ENCODE results near the gene TNP2.

The TNP2 gene

GRCh38 chr16:11277607-11278337 lies 8.6 kb upstream of the TNP2 start:
- no peak for DNase-seq (ENCODE audit: low read depth, low spot score)

GRCh38 chr16:11276896-11277593 lies 7.9 kb upstream of the TNP2 start:
- DNase-seq (ENCODE audit: low read depth, low spot score): no peak

GRCh38 chr16:11276143-11276895 lies 7.2 kb upstream of the TNP2 start, which contains the start of gene PRM2:
TSS of gene PRM2 (minus strand) at chr16:11276480. CDS start at chr16:11276370, 110 bp downstream.
- no peak for DNase-seq (ENCODE audit: low read depth, low spot score)

GRCh38 chr16:11274964-11275363 lies 5.8 kb upstream of the TNP2 start:
- no peak for DNase-seq (ENCODE audit: low read depth, low spot score)

- no peak for DNase-seq (ENCODE audit: low read depth, low spot score)
These were observed 4.7 kb upstream of the TNP2 start for GRCh38 chr16:11273721-11274324.

- no peak for DNase-seq (ENCODE audit: low read depth, low spot score)
These were observed 4.0 kb upstream of the TNP2 start, which contains the start of gene PRM3 for GRCh38 chr16:11272921-11273720. TSS of gene PRM3 (minus strand) at chr16:11273629. CDS start at chr16:11273595, 34 bp downstream.

- no peak for DNase-seq (ENCODE audit: low read depth, low spot score)
These were observed 3.4 kb upstream of the TNP2 start for GRCh38 chr16:11272484-11272883.

- DNase-seq (ENCODE audit: low read depth, low spot score): no peak
These were observed 2.5 kb upstream of the TNP2 start for GRCh38 chr16:11271610-11272009.

- no peak for DNase-seq (ENCODE audit: low read depth, low spot score)
These were observed 1.6 kb upstream of the TNP2 start for GRCh38 chr16:11270602-11271162.

GRCh38 chr16:11265124-11265523 lies 4.0 kb downstream of the TNP2 start:
- no peak for DNase-seq (ENCODE audit: low read depth, low spot score)

- DNase-seq (ENCODE audit: low read depth, low spot score): no peak
These were observed 4.8 kb downstream of the TNP2 start for GRCh38 chr16:11264155-11264832.

- no peak for DNase-seq (ENCODE audit: low read depth, low spot score)
These were observed 5.4 kb downstream of the TNP2 start for GRCh38 chr16:11263737-11264136.

GRCh38 chr16:11262915-11263314 lies 6.2 kb downstream of the TNP2 start:
- no peak for DNase-seq (ENCODE audit: low read depth, low spot score)

GRCh38 chr16:11260596-11260966 lies 8.5 kb downstream of the TNP2 start:
- DNase-seq (ENCODE audit: low read depth, low spot score): no peak

- no peak for DNase-seq (ENCODE audit: low read depth, low spot score)
These were observed 9.2 kb downstream of the TNP2 start for GRCh38 chr16:11259655-11260595.

- DNase-seq (ENCODE audit: low read depth, low spot score): no peak
These were observed 10.3 kb downstream of the TNP2 start for GRCh38 chr16:11258553-11259492.

- no peak for DNase-seq (ENCODE audit: low read depth, low spot score)
These were observed 11.8 kb downstream of the TNP2 start for GRCh38 chr16:11257131-11257938.
